Stimulated activated CD8-positive, alpha-beta memory T cell treated with anti-CD3 and anti-CD28 coated beads, Interleukin-4, amount 100 ng/mL, for 48 hours (primary cell): ENCODE results near the gene FKBP15.
"Not testable (repeated sequence)": the region's sequence is repeated elsewhere in the genome, so short reads cannot be mapped to it uniquely, and the experiment has no call there.

ENCODE experiments used
- DNase-seq: peaks from one replicate; pipeline ENCODE4 v3.0.0-alpha.2; 2020

Gene FKBP15

GRCh38 chr9:113235701-113236255 lies 14.7 kb upstream of the FKBP15 start:
- not testable (repeated sequence) for DNase-seq

- no peak for DNase-seq
Observed at GRCh38 chr9:113231701-113232100, 10.6 kb upstream of the FKBP15 start.

- no peak for DNase-seq
Observed at GRCh38 chr9:113228130-113228665, 7.1 kb upstream of the FKBP15 start.

- DNase-seq: no peak
Observed at GRCh38 chr9:113227436-113227835, 6.4 kb upstream of the FKBP15 start.

GRCh38 chr9:113223963-113224362 lies 2.9 kb upstream of the FKBP15 start:
- DNase-seq: no peak

GRCh38 chr9:113222482-113222841 lies 1.4 kb upstream of the FKBP15 start:
- DNase-seq: no peak

GRCh38 chr9:113221800-113222481 lies 864 bp upstream of the FKBP15 start:
- DNase-seq: no peak

GRCh38 chr9:113220467-113221002 lies 542 bp downstream of the FKBP15 start:
- no peak for DNase-seq

- DNase-seq: peak; percentile 28
Observed at GRCh38 chr9:113219969-113220368, 1.1 kb downstream of the FKBP15 start.

GRCh38 chr9:113219186-113219936 lies 1.7 kb downstream of the FKBP15 start:
- DNase-seq: no peak

- DNase-seq: no peak
Observed at GRCh38 chr9:113216406-113216805, 4.7 kb downstream of the FKBP15 start.

- DNase-seq: no peak
Observed at GRCh38 chr9:113215132-113215531, 5.9 kb downstream of the FKBP15 start.

- DNase-seq: no peak
Observed at GRCh38 chr9:113210815-113211214, 10.3 kb downstream of the FKBP15 start.

- no peak for DNase-seq
Observed at GRCh38 chr9:113205861-113206260, 15.2 kb downstream of the FKBP15 start.

GRCh38 chr9:113205432-113205831 lies 15.6 kb downstream of the FKBP15 start:
- DNase-seq: no peak

- no peak for DNase-seq
Observed at GRCh38 chr9:113199683-113200329, 21.3 kb downstream of the FKBP15 start.

- DNase-seq: no peak
Observed at GRCh38 chr9:113192455-113192854, 28.6 kb downstream of the FKBP15 start.

- no peak for DNase-seq
Observed at GRCh38 chr9:113187929-113188595, 33.0 kb downstream of the FKBP15 start.

- DNase-seq: no peak
Observed at GRCh38 chr9:113186137-113186755, 34.8 kb downstream of the FKBP15 start.

GRCh38 chr9:113185271-113185670 lies 35.8 kb downstream of the FKBP15 start:
- no peak for DNase-seq

GRCh38 chr9:113184539-113184938 lies 36.5 kb downstream of the FKBP15 start:
- DNase-seq: no peak

GRCh38 chr9:113183956-113184488 lies 37.1 kb downstream of the FKBP15 start:
- DNase-seq: no peak
